Neuronal stem cell (in vitro differentiated cells): Measurements from ENCODE around the gene SPINK6.

Experiments used
- DNase-seq: peaks from one replicate; pipeline ENCODE4 v3.0.0-alpha.2; 2013; ENCODE audit warnings: low spot score
- H2AFZ ChIP-seq: one replicate; pipeline ENCODE4 v1.6.1; 2013; ENCODE audit warnings: mild to moderate bottlenecking, low read length, inconsistent platforms
- H2AK5ac ChIP-seq: 2 replicates; pipeline ENCODE4 v1.6.1; 2013; ENCODE audit warnings: low read depth, mild to moderate bottlenecking, inconsistent platforms, low read length, moderate library complexity, mixed read lengths
- H2BK120ac ChIP-seq: 2 replicates; pipeline ENCODE4 v1.6.1; 2013; ENCODE audit warnings: low read depth, mild to moderate bottlenecking, inconsistent platforms, low read length, moderate library complexity, mixed read lengths
- H2BK12ac ChIP-seq: one replicate; pipeline ENCODE4 v1.6.1; 2013; ENCODE audit warnings: low read length, inconsistent platforms
- H2BK15ac ChIP-seq: 2 replicates; pipeline ENCODE4 v1.6.1; 2013; ENCODE audit warnings: mild to moderate bottlenecking, low read length, inconsistent platforms, mixed read lengths
- H2BK5ac ChIP-seq: one replicate; pipeline ENCODE4 v1.6.1; 2013; ENCODE audit warnings: inconsistent platforms, mild to moderate bottlenecking, low read length, moderate library complexity
- H3K14ac ChIP-seq: one replicate; pipeline ENCODE4 v1.6.1; 2013; ENCODE audit warnings: low read length, inconsistent platforms
- H3K18ac ChIP-seq: 2 replicates; pipeline ENCODE4 v1.6.1; 2013; ENCODE audit warnings: low read length, inconsistent platforms
- H3K23ac ChIP-seq: 2 replicates; pipeline ENCODE4 v1.6.1; 2013; ENCODE audit warnings: low read depth, mild to moderate bottlenecking, mixed read lengths, low read length, inconsistent platforms; ENCODE audit not compliant: poor library complexity
- H3K27ac ChIP-seq: replicated peaks from 3 replicates; pipeline ENCODE4 v1.5.1; 2013; ENCODE audit warnings: low read length, inconsistent platforms
- H3K27me3 ChIP-seq, 3 experiments: 2 replicates each; pipeline ENCODE4 v1.6.1; 2013; ENCODE audit warnings: low read length in 3 of 3, mild to moderate bottlenecking in 2 of 3, inconsistent platforms in 1 of 3, low read depth in 1 of 3, mixed read lengths in 1 of 3, moderate library complexity in 1 of 3; ENCODE audit not compliant: control insufficient read depth in 3 of 3, insufficient read depth in 3 of 3
- H3K36me3 ChIP-seq, 2 donors: replicated peaks in 1 of 2; 2 replicates each; pipeline ENCODE4 v1.6.1; 2013; ENCODE audit warnings: low read length in 2 of 2; ENCODE audit not compliant: control insufficient read depth in 2 of 2, insufficient read depth in 2 of 2
- H3K4ac ChIP-seq: 2 replicates; pipeline ENCODE4 v1.6.1; 2013; ENCODE audit warnings: inconsistent platforms, mild to moderate bottlenecking, low read length, moderate library complexity
- H3K4me1 ChIP-seq, 2 donors: 1 replicate in 1 of 2; 2 replicates in 1 of 2; pipeline ENCODE4 v1.6.1; 2013; ENCODE audit warnings: low read length in 2 of 2, low read depth in 1 of 2; ENCODE audit not compliant: control insufficient read depth in 2 of 2, insufficient read depth in 1 of 2
- H3K4me2 ChIP-seq: one replicate; pipeline ENCODE4 v1.6.1; 2013; ENCODE audit warnings: mild to moderate bottlenecking, low read length, inconsistent platforms; ENCODE audit not compliant: insufficient read depth, poor library complexity, severe bottlenecking
- H3K4me3 ChIP-seq, 2 donors: 2 replicates each; pipeline ENCODE4 v1.5.1; 2013; ENCODE audit warnings: low read length in 2 of 2, mild to moderate bottlenecking in 2 of 2, inconsistent platforms in 1 of 2, moderate library complexity in 1 of 2
- H3K79me1 ChIP-seq: one replicate; pipeline ENCODE4 v1.6.1; 2013; ENCODE audit warnings: low read depth, mild to moderate bottlenecking, inconsistent platforms, low read length, moderate library complexity
- H3K9ac ChIP-seq: one replicate; pipeline ENCODE4 v1.6.1; 2013; ENCODE audit warnings: mild to moderate bottlenecking, low read depth, low read length, inconsistent platforms; ENCODE audit not compliant: poor library complexity
- H3K9me3 ChIP-seq, 2 donors: replicated peaks in 1 of 2; 2 replicates each; pipeline versions ENCODE3 to v1.6.1; 2013; ENCODE audit warnings: low read length in 2 of 2, mild to moderate bottlenecking in 2 of 2, inconsistent platforms in 1 of 2, low read depth in 1 of 2, mixed read lengths in 1 of 2, moderate library complexity in 1 of 2; ENCODE audit not compliant: control insufficient read depth in 2 of 2, insufficient read depth in 1 of 2
- H4K8ac ChIP-seq: one replicate; pipeline ENCODE4 v1.6.1; 2013; ENCODE audit warnings: low read depth, mild to moderate bottlenecking, inconsistent platforms, low read length, moderate library complexity
- H4K91ac ChIP-seq: one replicate; pipeline ENCODE4 v1.6.1; 2013; ENCODE audit warnings: low read length, low read depth, mild to moderate bottlenecking, inconsistent platforms; ENCODE audit not compliant: poor library complexity
- WGBS, 2 donors: extraction: QIAGEN DNeasy Blood & Tissue Kit; methylation state at CpG; one replicate each; pipeline ENCODE4 v1.1.7; 2013; ENCODE audit warnings: missing lambda C conversion rate in 2 of 2, mixed read lengths in 1 of 2; ENCODE audit not compliant: insufficient read length in 2 of 2, insufficient replicate concordance in 1 of 2; ENCODE audit errors: extremely low coverage in 2 of 2; 5-methylcytosine and 5-hydroxymethylcytosine counted together

SPINK6 gene

GRCh38 chr5:148206620-148207019, 3.8 kb downstream of the SPINK6 start:
- Histone ChIP-seq H3K18ac (no peak overlapping the region), H2AK5ac (no peak overlapping the region), H3K14ac (no peak overlapping the region), H3K27ac (no peak overlapping the region), H3K4me3 (no peak overlapping the region), H4K8ac (no peak overlapping the region), H2AFZ (no peak overlapping the region), H3K36me3 (no peaks in the 10 kb centered on the region), H3K4me2 (no peak overlapping the region), H3K79me1 (no peaks in the 10 kb centered on the region), H3K27me3 (no peaks in the 10 kb centered on the region), H3K23ac (no peak overlapping the region), H2BK15ac (no peak overlapping the region), H3K9me3 (no peaks in the 10 kb centered on the region), H4K91ac (no peak overlapping the region), H2BK5ac (no peak overlapping the region), H3K4ac (no peak overlapping the region), H3K4me1 (no peaks in the 10 kb centered on the region), H3K9ac (no peak overlapping the region), H2BK12ac (no peak overlapping the region), H2BK120ac (no peak overlapping the region)
- no CpG with 5 or more reads among the region's 1 CpG for WGBS, 2 donors
- no peak for DNase-seq

- no peak overlapping the region for H2BK12ac ChIP-seq
- H3K9ac ChIP-seq: no peak overlapping the region
- no peak overlapping the region for H3K23ac ChIP-seq
- H3K4me3 ChIP-seq: no peak overlapping the region
- no peaks in the 10 kb centered on the region for H3K36me3 ChIP-seq
- no peak overlapping the region for H2BK120ac ChIP-seq
- H3K4me2 ChIP-seq: no peak overlapping the region
- H2AFZ ChIP-seq: no peak overlapping the region
- no peak overlapping the region for H4K8ac ChIP-seq
- no peak overlapping the region for H3K27ac ChIP-seq
- H3K9me3 ChIP-seq: no peaks in the 10 kb centered on the region
- no peaks in the 10 kb centered on the region for H3K79me1 ChIP-seq
- H2BK15ac ChIP-seq: no peak overlapping the region
- H3K27me3 ChIP-seq: no peaks in the 10 kb centered on the region
- no peak overlapping the region for H3K14ac ChIP-seq
- no peak for DNase-seq
- H2BK5ac ChIP-seq: no peak overlapping the region
- no peak overlapping the region for H3K4ac ChIP-seq
- H3K4me1 ChIP-seq: no peaks in the 10 kb centered on the region
- H3K18ac ChIP-seq: no peak overlapping the region
- no peak overlapping the region for H2AK5ac ChIP-seq
- no peak overlapping the region for H4K91ac ChIP-seq
Measured at GRCh38 chr5:148208226-148208625, 5.4 kb downstream of the SPINK6 start.

- Histone ChIP-seq H3K4ac (no peak overlapping the region), H4K91ac (no peak overlapping the region), H3K27me3 (no peaks in the 10 kb centered on the region), H2BK120ac (no peak overlapping the region), H3K4me1 (no peaks in the 10 kb centered on the region), H3K4me3 (no peak overlapping the region), H3K27ac (no peak overlapping the region), H2AFZ (no peak overlapping the region), H2AK5ac (no peak overlapping the region), H3K23ac (no peak overlapping the region), H3K9me3 (no peaks in the 10 kb centered on the region), H3K14ac (no peak overlapping the region), H3K18ac (no peak overlapping the region), H3K79me1 (no peaks in the 10 kb centered on the region), H2BK12ac (no peak overlapping the region), H3K4me2 (no peak overlapping the region), H4K8ac (no peak overlapping the region), H3K36me3 (no peaks in the 10 kb centered on the region), H2BK15ac (no peak overlapping the region), H2BK5ac (no peak overlapping the region), H3K9ac (no peak overlapping the region)
- no CpG with 5 or more reads among the region's 3 CpGs for WGBS, 2 donors
- no peak for DNase-seq
Measured at GRCh38 chr5:148209151-148209770, 6.4 kb downstream of the SPINK6 start.

GRCh38 chr5:148214665-148215185, 11.9 kb downstream of the SPINK6 start:
- no CpG with 5 or more reads among the region's 1 CpG for WGBS, 2 donors
- no peaks in the 10 kb centered on the region for H3K9me3 ChIP-seq
- no peak overlapping the region for H4K91ac ChIP-seq
- no peaks in the 10 kb centered on the region for H3K4me1 ChIP-seq
- H3K9ac ChIP-seq: no peak overlapping the region
- H3K27me3 ChIP-seq: no peaks in the 10 kb centered on the region
- H4K8ac ChIP-seq: no peak overlapping the region
- H3K14ac ChIP-seq: no peak overlapping the region
- no peak overlapping the region for H2BK12ac ChIP-seq
- no peak overlapping the region for H2AFZ ChIP-seq
- H3K4me2 ChIP-seq: no peak overlapping the region
- H3K4ac ChIP-seq: no peak overlapping the region
- H3K18ac ChIP-seq: no peak overlapping the region
- H3K4me3 ChIP-seq: no peak overlapping the region
- no peak overlapping the region for H3K23ac ChIP-seq
- H3K27ac ChIP-seq: no peak overlapping the region
- no peak overlapping the region for H2AK5ac ChIP-seq
- no peak overlapping the region for H2BK5ac ChIP-seq
- no peak overlapping the region for H2BK120ac ChIP-seq
- no peak overlapping the region for H2BK15ac ChIP-seq
- no peaks in the 10 kb centered on the region for H3K79me1 ChIP-seq
- DNase-seq: no peak
- no peaks in the 10 kb centered on the region for H3K36me3 ChIP-seq
